GM18499 (cell line): Measurements from ENCODE around the gene NABP2.
"Not testable (repeated sequence)": the region's sequence is repeated elsewhere in the genome, so short reads cannot be mapped to it uniquely, and the experiment has no call there.

Source experiments
- ATAC-seq: cut with Tn5 transposase; IDR thresholded peaks from one replicate; pipeline ENCODE4 v1.9.1; 2021; ENCODE audit warnings: moderate number of reproducible peaks; ENCODE audit not compliant: insufficient read depth, unreplicated experiment

The NABP2 gene

DNA sequence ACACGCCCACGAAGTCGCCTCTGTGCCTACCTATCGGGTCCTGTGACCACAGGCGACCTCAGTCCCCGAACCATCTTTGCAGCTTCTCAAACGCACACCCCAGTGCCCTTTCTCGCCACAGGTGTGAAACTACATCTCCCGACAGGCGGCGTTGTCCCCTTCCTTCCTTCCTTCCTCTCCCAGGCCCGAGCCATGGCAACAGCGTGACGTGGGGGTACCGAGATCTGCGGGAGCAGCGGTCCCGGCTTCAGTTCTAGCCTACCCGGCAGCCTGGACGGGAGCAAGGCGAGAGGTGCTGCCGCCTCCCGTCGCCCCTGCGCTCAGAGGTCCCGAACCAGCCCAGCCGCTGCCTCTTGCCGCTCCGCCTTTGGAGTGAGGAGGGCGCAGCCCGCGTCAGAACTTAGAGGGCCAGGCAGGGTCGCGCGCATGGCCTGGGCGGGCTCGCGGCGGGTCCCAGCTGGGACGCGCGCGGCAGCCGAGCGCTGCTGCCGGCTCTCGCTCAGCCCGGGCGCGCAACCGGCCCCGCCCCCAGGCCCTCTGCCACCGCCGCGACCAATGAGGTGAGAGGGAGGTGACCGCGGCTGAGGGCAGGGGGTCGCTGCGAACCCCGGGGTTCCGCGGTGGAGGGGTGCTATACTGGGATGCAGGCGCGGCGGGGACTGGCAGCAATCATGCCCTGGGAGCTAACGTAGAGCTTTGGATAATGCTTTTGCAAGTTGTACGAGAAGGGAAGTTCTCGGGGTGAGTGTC lies 42.7 kb downstream of the NABP2 start, which contains the start of gene COQ10A:
Gene COQ10A (plus strand): TSS at position 250 of the 750 bp plus-strand sequence. CDS start 177 bp downstream, at position 427.
- no peak for ATAC-seq

DNA sequence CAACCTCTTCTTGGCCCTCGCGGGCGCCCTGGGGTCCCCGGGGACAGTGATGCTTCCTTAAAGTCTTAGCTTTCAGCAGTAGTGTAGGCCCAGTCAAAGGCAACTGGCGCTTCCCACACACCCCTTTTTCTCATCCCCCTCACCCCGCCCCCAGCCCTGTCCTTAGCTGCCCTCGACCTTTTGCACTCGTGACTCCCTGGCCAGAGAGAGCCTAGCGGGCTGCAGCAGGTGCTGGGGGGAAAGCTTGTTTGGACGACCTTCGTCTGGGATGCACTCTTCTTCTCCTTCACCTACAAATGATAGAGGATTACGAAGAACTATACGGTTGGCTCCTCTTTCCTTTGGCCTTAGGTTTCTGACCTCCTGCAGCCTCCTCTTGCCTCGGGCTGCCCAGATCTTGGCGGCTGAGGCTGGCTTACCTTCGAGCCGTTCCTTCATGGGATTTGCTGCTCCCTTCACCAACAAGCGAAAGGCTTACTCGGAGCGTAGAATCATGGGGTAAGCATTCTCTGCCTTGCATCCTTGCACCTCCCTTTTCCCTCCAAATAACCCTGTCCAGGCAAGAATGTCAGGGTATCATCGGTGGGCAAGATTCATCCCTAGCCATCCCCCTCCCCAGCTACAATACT lies 43.4 kb downstream of the NABP2 start:
- ATAC-seq = no peak

DNA sequence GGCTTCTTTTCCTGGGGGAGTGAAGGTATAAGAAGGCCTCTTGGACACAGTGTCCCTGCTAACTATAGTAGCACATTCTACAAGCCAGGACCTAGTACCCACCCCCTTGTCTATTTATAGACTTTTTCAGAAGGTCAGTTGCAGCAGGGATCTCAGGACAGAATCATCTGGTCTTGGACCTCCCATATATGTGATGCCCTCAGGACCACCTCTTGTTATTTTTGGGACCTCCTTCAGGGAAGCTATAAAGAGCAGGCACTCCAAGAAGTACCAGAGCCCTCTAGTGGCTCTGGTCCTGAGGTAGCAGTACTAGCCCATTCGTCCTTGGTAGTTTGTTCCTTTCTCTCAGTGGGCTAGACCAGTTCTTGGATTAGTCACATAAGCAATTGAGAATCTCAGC lies 46.9 kb downstream of the NABP2 start:
- no peak for ATAC-seq

GRCh38 chr12:56272468-56272867 lies 48.3 kb downstream of the NABP2 start:
- not testable (repeated sequence) for ATAC-seq

- ATAC-seq = no peak
Measured at GRCh38 chr12:56274299-56274698, 50.2 kb downstream of the NABP2 start.

GRCh38 chr12:56278905-56279304 lies 54.8 kb downstream of the NABP2 start:
- no peak for ATAC-seq
